HG03135 (cell line): ENCODE data around the gene CDK14.

Source experiments
- ATAC-seq: cut with Tn5 transposase; IDR thresholded peaks from one replicate; pipeline ENCODE4 v1.9.1; 2021; ENCODE audit warnings: mild to moderate bottlenecking, moderate library complexity; ENCODE audit not compliant: unreplicated experiment

Gene CDK14

GRCh38 chr7:90596671-90597562, 796 bp downstream of the CDK14 start:
- ATAC-seq = peak; percentile 33

- ATAC-seq = no peak
Observed at GRCh38 chr7:90597563-90598253, 1.6 kb downstream of the CDK14 start.

- ATAC-seq = no peak
Observed at GRCh38 chr7:90599038-90599437, 2.9 kb downstream of the CDK14 start.

- ATAC-seq = no peak
Observed at GRCh38 chr7:90599892-90600555, 3.9 kb downstream of the CDK14 start.

- no peak for ATAC-seq
Observed at GRCh38 chr7:90602303-90602702, 6.2 kb downstream of the CDK14 start.

GRCh38 chr7:90603346-90603745, 7.2 kb downstream of the CDK14 start:
- no peak for ATAC-seq

GRCh38 chr7:90604383-90604782, 8.3 kb downstream of the CDK14 start:
- no peak for ATAC-seq

DNA sequence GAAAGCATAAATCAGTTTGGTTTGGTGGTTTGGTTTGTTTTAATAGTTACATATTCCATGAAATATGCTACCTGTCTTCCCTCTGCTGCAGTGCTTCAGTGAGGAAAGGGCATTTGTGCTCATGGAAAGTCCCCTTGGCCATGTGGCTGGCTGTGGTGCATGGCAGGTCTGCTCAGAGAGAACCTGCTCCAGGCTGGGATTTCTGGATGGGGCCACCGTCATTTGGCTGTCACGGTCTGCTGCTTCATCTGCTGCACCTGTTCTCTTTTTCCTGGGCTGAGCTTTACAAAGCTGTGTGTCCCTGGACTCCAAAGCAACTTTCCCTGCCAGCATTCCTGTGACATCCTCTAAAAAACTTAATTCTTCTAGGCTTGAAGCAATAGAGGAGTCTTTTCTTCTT, 8.9 kb downstream of the CDK14 start:
- peak; percentile 49 for ATAC-seq

- ATAC-seq = no peak
Observed at GRCh38 chr7:90607196-90607595, 11.1 kb downstream of the CDK14 start.

DNA sequence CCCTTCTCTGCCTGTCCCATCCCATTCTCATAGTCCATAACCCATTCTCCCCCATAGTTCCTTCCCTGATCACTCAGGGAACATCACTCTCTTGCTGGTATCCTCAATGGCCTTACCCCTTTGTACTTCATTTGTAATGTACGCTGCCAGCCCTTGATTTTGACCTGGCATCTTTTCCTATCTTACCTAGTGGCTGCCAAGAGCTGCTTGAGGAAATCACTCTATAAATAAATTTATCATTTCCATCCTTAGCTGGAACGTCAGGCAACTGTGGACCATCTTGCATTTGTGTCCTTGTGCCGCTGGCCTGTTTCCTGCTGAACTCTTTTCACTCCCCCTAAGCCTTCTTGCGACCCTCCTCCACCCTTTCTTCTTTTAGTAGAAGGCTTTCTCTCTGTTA, 14.0 kb downstream of the CDK14 start:
- ATAC-seq = no peak

DNA sequence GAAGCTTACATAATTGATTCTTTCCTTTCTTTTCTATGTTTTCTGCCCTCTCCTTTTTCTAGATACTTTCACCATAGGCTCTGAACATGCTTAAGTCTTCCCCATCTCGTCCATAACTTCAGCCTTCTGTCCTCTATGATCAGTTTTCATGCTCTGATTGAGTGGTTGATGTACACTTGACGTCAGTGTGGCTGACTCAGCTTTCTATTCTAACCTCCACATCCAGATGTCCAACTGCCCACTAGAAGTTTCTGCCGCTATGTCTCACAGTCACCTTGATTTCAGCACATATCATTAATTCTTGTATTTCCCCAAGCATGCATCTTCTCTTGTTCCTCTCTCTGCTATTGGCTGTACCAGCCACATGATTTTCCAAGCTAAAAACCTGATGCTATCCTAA, 15.0 kb downstream of the CDK14 start:
- no peak for ATAC-seq

- peak; percentile 76 for ATAC-seq
Observed at GRCh38 chr7:90613088-90613498, 17.0 kb downstream of the CDK14 start.

- ATAC-seq = no peak
Observed at GRCh38 chr7:90617442-90617841, 21.3 kb downstream of the CDK14 start.

DNA sequence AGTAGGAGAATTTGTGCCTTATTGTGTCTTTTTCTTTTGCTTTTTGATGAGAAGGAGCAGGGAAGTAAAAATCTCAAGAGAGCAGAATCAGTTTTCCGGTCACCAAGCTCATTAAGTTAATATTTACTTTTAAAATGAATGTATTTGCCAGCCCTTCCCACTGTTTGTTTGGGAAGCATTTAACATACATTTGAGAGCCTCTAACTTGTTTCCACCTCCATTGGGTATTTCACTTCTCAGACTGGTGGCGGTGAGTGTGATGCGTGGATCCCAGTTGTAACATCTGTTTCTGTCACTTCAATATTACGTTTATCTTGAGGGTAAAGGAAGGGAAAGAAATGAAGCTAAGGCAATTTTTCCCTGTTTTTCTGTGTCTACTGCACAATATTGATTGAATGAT, 22.8 kb downstream of the CDK14 start:
- ATAC-seq = no peak

GRCh38 chr7:90621125-90621746, 25.1 kb downstream of the CDK14 start:
- no peak for ATAC-seq

GRCh38 chr7:90621747-90622140, 25.6 kb downstream of the CDK14 start:
- ATAC-seq = no peak

DNA sequence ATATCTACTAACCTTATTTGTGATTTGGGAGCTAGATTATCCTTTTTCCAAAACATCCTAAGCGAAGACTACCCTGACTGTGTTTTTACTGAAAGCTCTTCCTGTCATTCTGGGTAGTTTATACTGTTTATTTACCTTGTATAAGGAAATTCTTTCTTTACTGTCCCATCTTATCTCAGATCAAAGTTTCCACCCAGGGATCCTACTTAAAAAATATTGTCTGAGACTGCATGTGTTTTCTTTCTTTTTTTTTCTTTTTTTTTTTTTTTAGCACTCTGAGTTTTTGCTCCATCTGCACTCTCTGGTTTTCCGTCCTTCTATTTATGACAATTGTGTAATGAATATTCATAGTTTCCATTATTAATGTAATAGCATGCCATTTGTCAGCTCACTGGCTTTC, 26.5 kb downstream of the CDK14 start:
- no peak for ATAC-seq

DNA sequence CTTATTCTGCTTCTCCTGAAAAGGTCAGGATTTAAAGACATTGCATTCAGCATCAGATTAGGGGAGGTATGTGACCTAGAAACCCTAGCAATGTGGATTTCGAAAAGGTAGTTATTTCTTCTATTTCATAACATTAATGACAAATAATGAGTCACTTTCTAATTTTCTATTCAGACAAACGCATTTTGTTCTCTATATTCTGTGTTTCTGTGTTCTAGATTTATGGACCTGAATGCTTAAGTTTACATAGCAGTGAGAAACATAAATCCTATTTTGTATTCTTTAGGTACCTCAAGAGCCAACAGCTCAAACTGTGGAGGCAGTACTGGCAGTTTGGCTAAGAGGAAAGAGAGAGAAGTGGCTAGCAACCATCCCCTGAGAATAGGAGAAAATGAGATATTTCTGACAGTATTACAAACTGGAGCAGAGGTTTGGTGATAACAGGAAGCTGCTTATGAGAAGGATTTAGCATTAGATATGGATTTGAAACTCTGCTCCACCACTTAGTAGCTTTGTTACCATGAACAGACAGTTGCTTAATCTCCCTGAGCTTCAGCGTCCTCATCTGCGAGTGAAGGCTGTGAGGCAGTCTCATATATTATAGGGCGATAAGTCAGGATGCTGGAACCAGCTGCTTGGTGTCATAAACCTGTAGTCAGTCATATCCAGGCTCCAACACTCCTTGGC, 28.2 kb downstream of the CDK14 start:
- ATAC-seq = no peak

- ATAC-seq = no peak
Observed at GRCh38 chr7:90625051-90625450, 28.9 kb downstream of the CDK14 start.

DNA sequence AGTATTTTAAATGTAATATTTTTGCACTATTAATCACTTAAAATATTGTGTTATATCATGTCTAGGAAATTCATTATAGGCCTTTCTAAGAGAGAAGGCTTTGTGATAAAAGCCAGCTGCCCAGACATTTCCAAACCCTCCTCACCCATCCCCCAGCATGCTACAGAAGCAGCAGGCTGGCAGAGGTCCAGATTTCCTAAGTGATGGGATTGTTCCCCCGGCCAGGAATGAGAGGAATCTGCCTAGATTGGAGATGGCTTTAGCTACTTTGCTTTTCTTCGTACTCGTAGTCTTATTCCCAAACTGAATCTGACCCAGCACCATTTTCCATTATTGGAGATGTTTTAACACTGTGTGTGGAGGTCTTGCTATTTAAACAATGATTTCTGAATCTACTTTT, 29.4 kb downstream of the CDK14 start:
- ATAC-seq = no peak

DNA sequence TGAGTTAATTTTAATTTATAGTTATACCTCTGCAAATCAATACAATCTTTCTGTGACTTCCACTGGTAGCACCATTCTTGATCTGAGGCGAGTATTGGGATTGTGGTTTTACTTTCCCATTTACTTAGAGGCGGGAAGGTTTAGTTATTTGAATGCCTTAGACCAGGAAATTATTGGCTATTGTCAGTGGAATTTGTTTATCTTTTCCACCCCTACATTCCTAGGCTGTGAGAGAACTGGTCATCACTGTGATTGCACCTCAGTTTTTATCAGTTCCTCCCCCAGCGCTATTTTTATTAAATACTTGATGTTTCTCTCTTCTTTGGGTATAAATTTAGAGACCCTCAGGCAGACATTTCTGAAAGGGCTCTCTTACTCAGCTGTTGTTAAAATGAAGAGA, 29.9 kb downstream of the CDK14 start:
- ATAC-seq = no peak
